Suprapubic skin (tissue), 3 donors: ENCODE results near the gene HDAC7.

Source experiments
- POLR2AphosphoS5 ChIP-seq, 3 donors: sonication (generic); formaldehyde crosslinking; IDR thresholded peaks; one replicate each; pipeline ENCODE4 v1.6.1; 2017; ENCODE audit warnings: antibody characterized with exemption in 3 of 3
- TF ChIP-seq, protein P1 (sequence below), 2 donors: fragments of 200-600 bp in 1 of 2; fragments of 450-650 bp in 1 of 2; sonication (generic) in 1 of 2; IDR thresholded peaks; one replicate each; pipeline ENCODE4 v1.5.1; 2016 to 2019; ENCODE audit warnings: antibody characterized with exemption in 2 of 2, mild to moderate bottlenecking in 1 of 2, moderate library complexity in 1 of 2

DNA sequence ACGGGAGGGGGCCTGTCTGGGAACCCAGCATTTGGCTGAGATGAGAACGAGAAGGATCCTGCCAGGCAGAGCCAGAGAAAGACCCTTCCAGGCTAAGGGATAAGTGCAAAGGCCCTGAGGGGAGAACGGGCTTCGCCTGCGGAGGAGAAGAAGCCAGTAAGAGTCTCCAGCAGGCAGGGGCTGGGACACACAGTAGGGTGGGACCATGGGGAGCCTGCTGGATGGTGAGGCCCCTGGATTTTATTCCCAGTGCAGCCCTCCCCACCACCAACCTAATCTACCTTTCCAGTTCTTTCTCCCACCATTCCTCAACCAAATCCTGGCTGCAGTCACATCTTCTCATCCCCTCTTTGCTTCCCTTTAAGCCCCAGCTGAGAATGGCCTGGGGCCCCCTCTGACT lies 73.6 kb downstream of the HDAC7 start:
- TF ChIP-seq, protein P1, sequence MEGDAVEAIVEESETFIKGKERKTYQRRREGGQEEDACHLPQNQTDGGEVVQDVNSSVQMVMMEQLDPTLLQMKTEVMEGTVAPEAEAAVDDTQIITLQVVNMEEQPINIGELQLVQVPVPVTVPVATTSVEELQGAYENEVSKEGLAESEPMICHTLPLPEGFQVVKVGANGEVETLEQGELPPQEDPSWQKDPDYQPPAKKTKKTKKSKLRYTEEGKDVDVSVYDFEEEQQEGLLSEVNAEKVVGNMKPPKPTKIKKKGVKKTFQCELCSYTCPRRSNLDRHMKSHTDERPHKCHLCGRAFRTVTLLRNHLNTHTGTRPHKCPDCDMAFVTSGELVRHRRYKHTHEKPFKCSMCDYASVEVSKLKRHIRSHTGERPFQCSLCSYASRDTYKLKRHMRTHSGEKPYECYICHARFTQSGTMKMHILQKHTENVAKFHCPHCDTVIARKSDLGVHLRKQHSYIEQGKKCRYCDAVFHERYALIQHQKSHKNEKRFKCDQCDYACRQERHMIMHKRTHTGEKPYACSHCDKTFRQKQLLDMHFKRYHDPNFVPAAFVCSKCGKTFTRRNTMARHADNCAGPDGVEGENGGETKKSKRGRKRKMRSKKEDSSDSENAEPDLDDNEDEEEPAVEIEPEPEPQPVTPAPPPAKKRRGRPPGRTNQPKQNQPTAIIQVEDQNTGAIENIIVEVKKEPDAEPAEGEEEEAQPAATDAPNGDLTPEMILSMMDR (IDR thresholded peaks at IDR 0.05), result no peak
- TF ChIP-seq POLR2AphosphoS5 (IDR thresholded peaks at IDR 0.05), result no peak
